Caki2 (cell line): ENCODE measurements around the gene RBM11. TPM values are rescaled to one million over a fixed set of nuclear protein-coding genes. Genes with fewer than 3 reads are reported as not detected.
"Not testable (repeated sequence)": the region's sequence is repeated elsewhere in the genome, so short reads cannot be mapped to it uniquely, and the experiment has no call there.

ENCODE experiments used
- DNase-seq: peaks from one replicate; pipeline ENCODE4 v3.0.0-alpha.2; 2015; ENCODE audit warnings: low read depth
- in situ Hi-C: cut with HindIII; loops from 2 replicates; pipeline ENCODE4 v1.10.0; 2016; ENCODE audit warnings: low sequenced_read_pairs, low pct_unique_long_range_greater_than_20kb, mixed read lengths
- total RNA-seq: library from RNA; depleted of rRNA; stranded (reverse); fragments of >200 nt; shearing (Covaris generic); gene quantifications from 2 replicates; pipeline ENCODE4 v1.2.3, GENCODE V29; 2014; ENCODE audit warnings: low replicate concordance; rRNA removed

The RBM11 gene, protein sequence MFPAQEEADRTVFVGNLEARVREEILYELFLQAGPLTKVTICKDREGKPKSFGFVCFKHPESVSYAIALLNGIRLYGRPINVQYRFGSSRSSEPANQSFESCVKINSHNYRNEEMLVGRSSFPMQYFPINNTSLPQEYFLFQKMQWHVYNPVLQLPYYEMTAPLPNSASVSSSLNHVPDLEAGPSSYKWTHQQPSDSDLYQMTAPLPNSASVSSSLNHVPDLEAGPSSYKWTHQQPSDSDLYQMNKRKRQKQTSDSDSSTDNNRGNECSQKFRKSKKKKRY
- 2.8 and 10.4 TPM in 2 replicates for total RNA-seq

GRCh38 chr21:14215971-14216641 lies at the start of gene RBM11:
Gene RBM11, plus strand, starts transcription at chr21:14216157. Its CDS starts 30 bp downstream, at chr21:14216187.
- in situ Hi-C loops: no loop called here
- DNase-seq: peak; percentile 78

DNA sequence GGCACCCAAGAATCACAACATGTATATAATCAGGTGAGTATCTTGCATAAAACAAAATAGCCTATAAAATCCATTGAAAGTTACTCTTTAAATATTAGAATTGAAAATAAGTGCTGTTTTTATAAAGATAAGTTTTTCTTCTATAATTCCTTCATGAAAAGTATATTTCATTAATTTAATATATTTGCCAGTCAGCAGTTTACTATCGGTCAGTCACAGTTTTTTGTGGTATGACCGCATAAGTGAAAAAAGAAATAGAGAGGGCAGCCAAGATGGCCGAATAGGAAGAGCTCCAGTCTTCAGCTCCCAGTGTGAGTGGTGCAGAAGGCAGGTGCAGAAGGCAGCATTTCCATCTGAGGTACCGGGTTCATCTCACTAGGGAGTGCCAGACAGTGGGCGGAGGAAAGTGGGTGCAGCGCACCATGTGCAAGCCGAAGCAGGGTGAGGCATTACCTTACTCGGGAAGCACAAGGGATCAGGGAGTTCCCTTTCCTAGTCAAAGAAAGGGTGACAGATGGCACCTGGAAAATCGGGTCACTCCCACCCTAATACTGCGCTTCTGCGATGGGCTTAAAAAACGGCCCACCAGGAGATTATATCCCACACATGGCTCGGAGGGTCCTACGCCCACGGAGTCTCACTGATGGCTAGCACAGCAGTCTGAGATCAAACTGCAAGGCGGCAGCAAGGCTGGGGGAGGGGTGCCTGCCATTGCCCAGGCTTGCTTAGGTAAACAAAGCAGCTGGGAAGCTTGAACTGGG lies 49.3 kb upstream of the RBM11 start:
- DNase-seq, in situ Hi-C loops: not testable (repeated sequence)

GRCh38 chr21:14206222-14206621 lies 9.7 kb upstream of the RBM11 start:
- in situ Hi-C loops: no loop called here
- DNase-seq: no peak

DNA sequence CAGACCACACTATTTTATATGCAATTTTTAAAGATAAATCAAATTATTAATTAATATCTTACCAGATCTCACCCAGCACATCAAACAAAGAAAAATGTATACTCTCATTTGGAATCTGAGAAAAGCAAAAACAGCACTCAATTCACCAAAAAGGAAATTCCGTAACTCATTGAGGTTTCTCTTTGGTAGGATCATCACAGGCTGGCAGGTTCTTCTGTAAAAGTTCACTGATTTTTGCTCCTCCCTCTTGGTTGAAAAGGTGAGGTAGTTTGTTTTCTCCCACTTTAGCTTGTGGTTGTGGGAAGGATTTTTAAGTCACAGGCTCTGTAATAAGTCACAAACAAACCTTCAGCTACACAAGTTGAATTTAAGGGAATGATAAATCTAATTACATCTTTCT lies 5.2 kb upstream of the RBM11 start, which contains the start of gene LIPI:
Gene LIPI, minus strand, starts transcription at position 218 of the 400 bp plus-strand sequence. Its CDS starts 110 bp downstream, at position 108.
- in situ Hi-C loops: no loop called here
- DNase-seq: no peak

- in situ Hi-C loops: no loop called here
- no peak for DNase-seq
Observed at GRCh38 chr21:14213164-14213563, 2.8 kb upstream of the RBM11 start.

- DNase-seq: no peak
- in situ Hi-C loops: no loop called here
Observed at GRCh38 chr21:14223365-14223764, 7.4 kb downstream of the RBM11 start.

DNA sequence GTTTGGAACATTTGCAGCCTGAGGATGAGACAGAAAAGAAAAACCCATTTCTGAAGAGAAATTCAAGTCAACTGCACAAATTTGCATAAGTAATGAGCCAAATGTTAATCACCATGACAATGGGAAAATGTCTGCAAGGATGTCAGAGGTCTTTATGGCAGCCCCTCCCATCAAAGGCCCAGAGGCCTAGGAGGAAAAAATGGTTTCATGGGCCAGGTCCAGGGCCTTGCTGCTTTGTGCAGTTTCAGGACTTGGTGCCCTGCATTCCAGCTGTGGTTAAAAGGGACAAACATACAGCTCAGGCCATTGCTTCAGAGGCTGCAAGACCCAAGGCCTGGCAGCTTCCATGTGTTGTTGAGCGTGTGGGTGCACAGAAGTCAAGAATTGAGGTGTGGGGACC lies 13.4 kb downstream of the RBM11 start:
- no peak for DNase-seq
- in situ Hi-C loops: no loop called here

DNA sequence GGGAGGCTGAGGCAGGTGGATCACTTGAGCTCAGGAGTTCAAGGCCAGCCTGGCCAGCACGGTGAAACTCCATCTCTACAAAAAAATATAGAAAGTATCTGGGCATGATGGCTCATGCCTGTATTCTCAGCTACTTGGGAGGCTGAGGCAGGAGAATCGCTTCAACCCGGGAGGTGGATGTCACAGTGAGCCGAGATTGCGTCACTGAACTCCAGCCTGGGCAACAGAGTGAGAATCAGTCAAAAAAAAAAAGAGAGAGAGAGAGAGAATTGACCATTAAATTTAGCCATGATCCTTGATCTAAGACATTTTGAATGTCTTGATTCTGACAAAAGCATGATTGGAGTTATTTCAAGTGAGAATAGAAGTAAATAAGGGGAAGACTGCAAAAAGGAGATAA lies 19.1 kb downstream of the RBM11 start:
- in situ Hi-C loops: no loop called here
- no peak for DNase-seq

DNA sequence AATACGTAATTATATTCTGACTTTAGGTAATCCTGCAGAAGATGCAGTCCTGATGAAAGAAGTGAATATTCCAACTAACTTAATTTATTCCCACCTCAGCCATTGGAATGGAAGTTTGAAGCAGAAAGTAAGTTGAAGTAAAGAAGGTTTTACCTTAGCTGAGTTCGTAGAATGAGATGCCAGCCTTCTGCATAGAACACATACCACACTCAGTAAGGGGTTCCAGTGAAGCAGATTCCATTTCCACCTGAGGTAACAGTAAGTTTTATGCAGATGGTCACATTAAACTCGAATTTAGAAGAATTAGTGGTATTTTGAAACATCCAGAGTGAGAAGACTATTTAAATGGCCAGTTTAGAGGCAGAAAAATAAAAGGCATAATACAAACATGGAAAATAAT lies 20.2 kb downstream of the RBM11 start:
- in situ Hi-C loops: no loop called here
- no peak for DNase-seq

GRCh38 chr21:14239281-14239680 lies 23.3 kb downstream of the RBM11 start:
- DNase-seq: no peak
- in situ Hi-C loops: no loop called here

GRCh38 chr21:14241297-14241696 lies 25.3 kb downstream of the RBM11 start:
- in situ Hi-C loops: no loop called here
- no peak for DNase-seq

DNA sequence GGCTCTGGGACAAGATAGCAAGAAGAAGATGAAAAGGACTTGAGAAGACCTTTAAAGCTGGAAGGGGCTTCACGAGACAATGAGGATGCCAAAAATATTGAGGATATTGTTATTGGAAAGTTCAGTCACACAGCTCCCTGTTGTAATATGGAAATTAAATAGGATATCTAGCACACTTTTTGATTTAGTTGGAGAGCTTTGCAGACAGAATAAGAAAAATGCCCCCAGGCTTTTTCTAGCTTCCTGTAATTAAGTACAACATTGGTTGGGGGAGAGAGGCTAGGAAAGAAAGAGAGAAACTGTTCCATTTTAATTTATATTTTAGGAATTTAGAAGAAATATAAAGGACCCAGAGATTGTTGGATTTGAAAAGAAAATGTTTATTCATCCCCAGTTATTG lies 27.5 kb downstream of the RBM11 start:
- no peak for DNase-seq
- in situ Hi-C loops: no loop called here

DNA sequence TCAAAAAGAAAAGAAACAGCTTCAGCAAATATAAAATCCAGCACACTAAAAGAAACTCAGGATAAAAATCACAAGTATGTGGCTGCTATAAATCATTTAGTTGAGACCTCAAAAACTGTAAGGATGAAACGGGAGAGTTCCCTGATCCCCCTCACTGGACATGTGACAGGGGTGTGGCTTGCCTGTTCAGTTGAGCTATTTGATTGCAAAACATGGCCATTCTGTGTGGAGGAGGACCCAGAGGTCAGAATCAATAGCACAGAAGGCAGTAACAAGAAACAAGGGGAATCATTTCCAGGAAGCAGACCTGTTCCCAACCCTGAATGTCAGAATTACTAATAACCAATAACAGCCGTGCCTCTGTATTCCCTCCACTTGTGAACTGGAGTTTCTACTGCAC lies 27.9 kb downstream of the RBM11 start:
- in situ Hi-C loops: no loop called here
- DNase-seq: no peak

GRCh38 chr21:14244911-14245310 lies 29.0 kb downstream of the RBM11 start:
- DNase-seq: no peak
- in situ Hi-C loops: no loop called here

DNA sequence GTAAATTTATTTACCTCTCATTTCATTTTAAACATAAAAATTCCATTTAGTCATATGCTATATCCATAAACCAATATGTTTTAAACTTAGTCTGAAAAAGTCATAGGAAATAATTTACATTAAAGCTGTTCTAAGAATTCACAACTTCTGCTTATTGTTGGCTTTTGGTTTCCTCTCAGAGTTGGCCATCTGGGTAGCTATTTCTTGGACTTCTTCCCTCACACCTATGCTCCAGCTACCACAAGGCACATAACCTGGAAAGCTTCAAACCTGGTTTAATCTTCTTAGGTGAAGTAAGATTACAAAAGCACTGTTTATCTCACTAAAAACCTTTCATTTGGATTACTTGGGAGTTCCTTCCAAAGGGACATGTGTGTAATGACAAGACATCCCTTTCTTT lies 29.8 kb downstream of the RBM11 start:
- in situ Hi-C loops: no loop called here
- DNase-seq: no peak

GRCh38 chr21:14251336-14251735 lies 35.4 kb downstream of the RBM11 start:
- in situ Hi-C loops: no loop called here
- DNase-seq: no peak

GRCh38 chr21:14259747-14260146 lies 43.8 kb downstream of the RBM11 start:
- in situ Hi-C loops: no loop called here
- peak; percentile 33 for DNase-seq

- in situ Hi-C loops: no loop called here
- no peak for DNase-seq
Observed at GRCh38 chr21:14260174-14260764, 44.3 kb downstream of the RBM11 start.

DNA sequence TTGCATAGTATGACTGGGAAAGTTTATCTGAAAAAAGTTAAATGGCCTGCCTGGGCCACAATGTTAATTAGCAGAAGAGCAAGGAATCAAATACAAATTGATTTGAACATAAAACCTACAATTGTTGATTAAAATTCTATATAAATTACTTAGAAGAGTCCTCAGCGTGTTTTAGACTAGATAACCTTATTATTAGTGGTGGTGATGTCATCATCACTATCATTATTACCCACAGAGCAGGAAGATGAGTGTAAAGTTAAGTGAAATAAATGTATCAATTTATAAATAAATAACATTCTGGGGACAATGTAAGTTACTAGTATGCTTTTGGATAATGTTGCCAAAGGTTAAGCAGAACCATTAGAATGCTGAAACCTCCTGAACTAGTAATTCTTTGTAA lies 46.1 kb downstream of the RBM11 start:
- in situ Hi-C loops: no loop called here
- DNase-seq: no peak
